ENCODE measurements around the gene CASZ1.

DNA sequence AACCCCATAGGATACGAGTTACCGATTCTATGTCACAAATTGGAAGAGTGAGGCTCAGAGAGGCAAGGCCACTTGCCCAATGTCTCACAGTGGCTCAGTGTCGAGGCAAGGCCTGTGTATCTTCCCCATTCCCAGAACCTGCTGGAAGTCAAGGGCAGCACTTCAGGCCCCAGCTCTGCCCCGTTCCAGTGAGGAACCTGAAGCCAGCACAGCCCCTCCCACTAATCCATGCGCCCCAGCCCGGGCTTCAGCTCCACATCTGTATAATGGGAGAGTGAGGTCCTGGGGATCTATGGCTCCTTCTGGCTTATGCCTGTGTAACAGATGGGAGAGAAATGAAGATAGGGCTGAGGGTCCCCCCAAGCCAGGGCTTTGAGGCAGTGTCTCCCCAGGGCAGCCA lies 56.3 kb downstream of the CASZ1 start:
- TF ChIP-seq CTCF (IDR thresholded peaks at IDR 0.05; ENCODE audit: insufficient read depth, low read depth, low read length) (no peak), EZH2 (IDR thresholded peaks at IDR 0.05; ENCODE audit: insufficient read depth, low read length) (no peak)
